ENCODE data around the gene ACTL8.
A peak's percentile ranks its signal among the peaks of the same experiment; 100 is the strongest.

Gene ACTL8, protein sequence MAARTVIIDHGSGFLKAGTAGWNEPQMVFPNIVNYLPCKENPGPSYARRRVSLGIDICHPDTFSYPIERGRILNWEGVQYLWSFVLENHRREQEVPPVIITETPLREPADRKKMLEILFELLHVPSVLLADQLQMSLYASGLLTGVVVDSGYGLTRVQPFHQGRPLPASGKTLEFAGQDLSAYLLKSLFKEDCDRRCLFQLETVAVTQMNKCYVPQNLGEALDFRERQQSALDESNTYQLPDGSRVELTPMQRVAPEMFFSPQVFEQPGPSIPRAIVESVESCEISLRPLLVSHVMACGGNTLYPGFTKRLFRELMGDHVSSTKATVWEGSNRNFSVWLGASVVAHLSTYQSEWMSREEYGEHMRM

GRCh38 chr1:17755120-17755519 is at the start of gene ACTL8:
Gene ACTL8, plus strand, starts transcription at chr1:17755333. Its CDS starts 67,676 bp downstream, at chr1:17823009.
- no peak for DNase-seq

DNA sequence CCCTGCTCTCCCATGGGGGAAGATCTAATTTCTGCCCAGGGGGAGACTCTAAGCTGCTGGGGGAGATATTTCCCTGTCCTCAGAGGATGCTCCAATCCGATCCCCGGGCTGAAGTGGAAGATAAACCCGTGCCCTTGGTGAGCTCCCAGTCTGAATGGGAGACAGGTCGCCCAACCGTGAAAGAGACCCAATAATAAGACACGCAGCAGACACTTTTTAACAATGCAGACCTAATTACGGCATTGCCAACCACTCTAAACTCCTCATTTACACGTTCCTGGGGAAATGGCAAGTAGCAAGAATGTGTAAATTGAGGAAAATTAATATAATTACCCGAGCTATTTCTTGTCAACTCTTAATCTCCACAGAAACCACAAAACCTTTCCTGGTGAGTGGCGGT is 48.7 kb upstream of the ACTL8 start:
- DNase-seq: peak; percentile 52

DNA sequence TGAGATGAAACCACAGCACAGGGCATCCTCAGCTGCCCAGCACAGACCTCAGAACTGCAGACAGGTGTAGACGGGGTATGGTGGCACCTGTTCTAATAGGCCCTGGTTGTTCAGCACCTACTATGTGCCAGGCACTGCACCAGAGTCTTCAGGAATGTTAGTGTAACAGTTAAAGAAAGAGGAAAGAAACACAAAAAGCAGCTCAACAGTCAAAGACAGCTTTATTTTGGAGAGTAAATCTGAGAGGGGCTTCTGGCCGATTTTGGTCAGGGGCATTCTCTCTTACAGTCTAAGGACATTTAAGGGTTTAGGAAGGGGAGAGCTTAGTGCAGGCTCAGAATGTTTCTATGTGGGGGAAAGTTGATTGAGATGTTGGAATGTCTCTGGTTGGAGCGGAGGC is 45.2 kb upstream of the ACTL8 start:
- no peak for DNase-seq

DNA sequence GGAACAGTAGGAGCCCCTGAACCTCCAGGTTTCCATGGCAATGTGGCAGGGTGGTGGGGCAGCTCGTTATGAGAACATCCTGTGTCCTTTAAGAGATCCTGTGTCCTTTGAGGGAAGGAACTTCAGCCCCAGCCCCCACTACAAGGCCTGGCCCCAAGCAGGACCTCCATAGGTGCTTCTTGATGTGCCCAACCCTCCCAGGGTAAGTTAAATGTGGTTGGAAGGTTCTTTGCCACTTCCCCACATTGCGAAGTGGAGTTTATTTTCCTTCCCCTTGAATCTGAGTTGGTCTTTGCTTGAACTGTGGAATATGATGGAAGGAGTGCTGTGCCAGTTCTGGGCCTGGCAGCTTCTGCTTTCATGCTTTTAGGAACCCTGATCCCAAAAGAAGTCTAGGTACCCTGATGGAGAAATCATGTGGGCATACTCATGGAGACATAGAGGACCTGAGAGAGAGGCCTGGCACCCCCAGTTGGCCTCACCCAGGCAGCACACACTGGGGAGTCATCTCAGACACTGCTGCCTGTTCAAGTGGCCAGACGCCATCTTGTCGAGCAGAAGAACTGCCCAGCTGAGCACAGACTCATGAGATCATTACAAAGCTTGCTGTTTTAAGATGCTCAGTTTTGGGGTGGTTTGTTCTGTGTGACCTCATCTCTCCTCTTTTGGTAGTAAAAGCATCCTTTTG is 44.1 kb upstream of the ACTL8 start:
- DNase-seq: no peak

GRCh38 chr1:17711577-17711910 is 43.6 kb upstream of the ACTL8 start:
- DNase-seq: no peak

GRCh38 chr1:17711941-17712340 is 43.2 kb upstream of the ACTL8 start:
- no peak for DNase-seq

- DNase-seq: no peak
These were observed 41.1 kb upstream of the ACTL8 start for GRCh38 chr1:17713993-17714392.

DNA sequence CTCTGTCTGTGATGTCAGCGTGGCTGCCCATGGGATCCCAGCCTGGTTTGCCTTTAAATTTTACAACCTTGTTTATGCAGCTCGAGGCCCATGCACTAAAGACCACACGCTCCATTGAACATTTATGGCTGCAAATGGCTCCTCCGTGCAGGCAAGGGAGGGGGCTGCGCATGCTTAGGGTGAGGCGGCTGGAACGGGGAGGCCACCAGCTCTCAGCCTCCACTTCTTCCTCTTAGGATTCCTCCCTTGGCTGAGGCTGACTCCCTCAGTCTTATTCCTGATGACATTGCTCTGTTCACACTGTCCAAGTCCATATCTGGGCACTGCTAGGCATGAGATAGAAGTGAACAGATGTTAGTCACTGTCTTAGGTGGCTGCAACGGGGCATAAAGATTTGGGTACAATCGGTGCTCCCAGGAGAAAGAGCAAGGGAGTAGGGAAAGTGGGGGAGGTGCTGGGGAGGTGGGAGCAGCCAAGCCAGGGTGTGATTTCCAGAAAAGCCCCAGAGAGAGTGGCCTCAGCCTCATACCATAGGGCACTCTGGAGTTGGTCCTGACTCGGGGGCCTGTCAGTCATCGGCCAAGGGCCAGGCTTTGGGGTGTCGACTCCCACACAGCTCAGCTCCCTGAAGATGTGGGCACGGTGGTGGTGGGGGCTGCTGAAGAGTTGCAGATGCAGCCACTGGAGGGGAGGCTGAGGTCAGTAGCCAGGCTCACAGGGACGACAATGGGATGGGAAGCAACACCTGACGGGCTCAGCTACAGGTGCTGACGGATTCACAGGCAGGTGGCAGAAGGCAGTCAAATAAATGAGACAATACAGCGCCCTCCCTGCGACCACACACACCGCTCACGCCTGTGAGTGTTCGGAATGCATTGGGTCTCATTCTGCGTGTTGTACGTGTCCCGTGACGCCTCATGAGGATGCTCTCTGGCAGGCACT is 37.3 kb upstream of the ACTL8 start:
- no peak for DNase-seq

- no peak for DNase-seq
These were observed 35.3 kb upstream of the ACTL8 start for GRCh38 chr1:17719874-17720273.

- DNase-seq: no peak
These were observed 33.7 kb upstream of the ACTL8 start for GRCh38 chr1:17721444-17721843.

- DNase-seq: no peak
These were observed 31.4 kb upstream of the ACTL8 start for GRCh38 chr1:17723684-17724083.

- DNase-seq: no peak
These were observed 31.0 kb upstream of the ACTL8 start for GRCh38 chr1:17724150-17724549.

GRCh38 chr1:17725084-17725719 is 29.9 kb upstream of the ACTL8 start:
- DNase-seq: peak; percentile 20

DNA sequence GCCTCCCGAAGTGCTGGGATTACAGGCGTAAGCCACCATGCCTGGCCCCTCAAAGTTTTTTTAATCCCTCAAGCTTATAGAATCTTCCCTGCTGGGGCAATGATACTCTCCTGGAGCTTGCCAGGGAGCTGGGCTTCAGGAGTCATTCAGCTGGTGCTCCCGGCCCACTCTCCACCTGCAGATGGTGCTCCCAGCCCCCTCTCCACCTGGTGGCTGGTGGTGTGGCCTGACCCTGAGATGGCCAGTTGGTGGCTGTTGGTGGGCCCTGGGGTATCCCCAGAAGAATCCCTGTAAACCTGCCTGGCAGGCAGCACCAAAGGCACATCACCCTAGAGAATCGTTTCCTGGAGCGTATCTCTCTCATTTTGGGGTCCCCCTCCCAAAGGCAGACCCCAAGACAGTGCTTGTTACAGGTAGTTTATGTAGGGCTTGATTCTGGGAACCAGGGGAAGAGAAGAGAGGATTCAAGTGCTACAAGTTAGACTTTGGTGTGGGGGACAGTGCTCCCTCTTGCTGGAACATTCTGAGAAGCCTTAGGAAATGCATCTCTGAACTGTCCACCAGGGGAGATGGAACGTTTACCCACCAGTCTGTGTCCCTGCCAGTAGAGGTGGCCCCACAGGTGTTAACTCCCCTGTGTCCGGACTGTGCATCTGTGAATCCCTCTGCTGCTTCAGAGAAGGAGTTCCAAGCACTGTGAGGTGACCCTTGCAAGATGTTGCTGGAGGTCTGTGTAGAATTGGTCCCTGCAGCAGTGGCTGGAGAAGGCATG is 29.1 kb upstream of the ACTL8 start:
- DNase-seq: no peak

DNA sequence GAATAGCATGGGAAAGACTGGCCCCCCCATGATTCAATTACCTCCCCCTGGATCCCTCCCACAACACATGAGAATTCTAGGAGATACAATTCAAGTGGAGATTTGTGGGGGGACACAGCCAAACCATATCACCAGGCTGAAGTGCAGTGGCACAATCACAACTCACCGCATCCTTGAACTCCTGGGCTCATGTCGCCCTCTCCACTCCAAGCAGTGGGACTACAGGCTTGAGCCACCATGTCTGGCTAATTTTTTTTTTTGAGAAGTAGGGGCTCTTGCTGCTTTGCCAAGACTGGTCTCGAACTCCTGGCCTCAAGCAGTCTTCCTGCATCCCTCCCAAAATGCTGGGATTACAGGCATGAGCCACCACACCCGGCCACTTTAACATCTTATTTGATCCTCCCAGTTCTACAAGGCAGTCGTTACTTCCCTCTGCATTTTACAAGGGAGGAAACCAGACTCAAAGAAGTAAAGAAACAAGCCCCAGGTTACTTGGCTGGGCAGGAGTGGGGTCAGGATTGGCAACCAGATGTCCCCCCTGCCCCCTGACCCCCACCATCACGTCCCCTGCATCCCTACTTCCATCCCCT is 26.9 kb upstream of the ACTL8 start:
- no peak for DNase-seq

- DNase-seq: no peak
These were observed 25.9 kb upstream of the ACTL8 start for GRCh38 chr1:17729248-17729647.

GRCh38 chr1:17729909-17730308 is 25.2 kb upstream of the ACTL8 start:
- no peak for DNase-seq

DNA sequence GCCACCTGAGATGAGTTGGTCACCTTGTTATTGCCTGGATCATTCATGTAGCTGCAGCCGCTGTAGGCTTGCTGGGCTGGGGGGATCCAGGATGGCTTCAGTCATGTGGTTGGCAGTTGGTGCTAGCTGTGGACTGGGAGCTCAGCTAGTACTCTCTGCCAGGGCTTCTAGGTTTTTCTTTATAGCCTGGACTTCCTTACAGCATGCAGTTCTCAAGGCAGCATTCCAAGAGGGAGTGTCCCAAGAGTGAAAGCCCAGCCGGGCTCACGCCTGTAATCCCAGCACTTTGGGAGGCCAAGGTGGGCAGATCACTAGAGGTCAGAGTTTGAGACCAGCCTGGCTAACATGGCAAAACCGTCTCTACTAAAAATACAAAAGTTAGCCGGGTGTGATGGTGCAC is 23.7 kb upstream of the ACTL8 start:
- DNase-seq: no peak

- DNase-seq: no peak
These were observed 22.7 kb upstream of the ACTL8 start for GRCh38 chr1:17732475-17732874.

- no peak for DNase-seq
These were observed 21.5 kb upstream of the ACTL8 start for GRCh38 chr1:17733661-17734060.

GRCh38 chr1:17734609-17735008 is 20.5 kb upstream of the ACTL8 start:
- no peak for DNase-seq

GRCh38 chr1:17735348-17735747 is 19.8 kb upstream of the ACTL8 start:
- DNase-seq: no peak
